Measurements from ENCODE around the gene NUDT9. TPM values are rescaled to one million over a fixed set of nuclear protein-coding genes. Genes with fewer than 3 reads are reported as not detected.
"Not testable (repeated sequence)": the region's sequence is repeated elsewhere in the genome, so short reads cannot be mapped to it uniquely, and the experiment has no call there.

NUDT9 gene
- total RNA-seq, 2 donors from 2014 or later: 25.7 to 30.2 TPM

DNA sequence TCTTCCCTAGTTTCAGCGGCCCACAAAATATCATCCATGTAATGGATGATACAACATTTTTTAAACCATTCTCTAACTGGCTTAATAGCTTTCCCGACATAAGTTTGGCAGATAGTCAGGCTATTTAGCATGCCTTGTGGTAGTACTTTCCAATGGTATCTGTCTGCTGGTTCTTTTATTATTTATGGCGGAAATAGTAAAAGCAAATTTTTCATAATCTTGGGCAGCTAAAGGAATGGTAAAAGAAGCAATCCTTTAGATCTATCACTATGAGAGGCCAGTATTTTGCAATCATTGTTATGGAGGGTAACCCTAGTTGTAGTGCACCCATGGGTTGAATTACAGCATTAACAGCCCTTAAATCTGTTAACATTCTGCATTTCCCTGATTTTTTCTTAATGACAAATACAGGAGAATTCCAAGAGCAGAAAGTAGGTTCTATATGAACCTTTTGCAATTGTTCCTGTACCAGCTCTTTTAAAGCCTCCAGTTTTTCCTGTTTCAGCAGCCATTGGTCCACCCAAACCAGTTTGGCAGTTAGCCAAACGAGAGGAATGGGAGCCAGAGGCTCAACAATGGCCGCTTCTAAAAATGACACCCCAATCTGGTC lies 17.1 kb upstream of the NUDT9 start:
- intact Hi-C loops (cut with DNase I): no loop called here
- no peak for ATAC-seq
- no peak for DNase-seq

GRCh38 chr4:87406462-87406861 lies 15.9 kb upstream of the NUDT9 start:
- DNase-seq: no peak
- intact Hi-C loops (cut with DNase I): no loop called here
- ATAC-seq: no peak

- ATAC-seq; DNase-seq; intact Hi-C loops (cut with DNase I): not testable (repeated sequence)
Observed at GRCh38 chr4:87406902-87407301, 15.5 kb upstream of the NUDT9 start.

- ATAC-seq: no peak
- intact Hi-C loops (cut with DNase I): no loop called here
- DNase-seq: no peak
Observed at GRCh38 chr4:87409420-87409939, 12.9 kb upstream of the NUDT9 start.

DNA sequence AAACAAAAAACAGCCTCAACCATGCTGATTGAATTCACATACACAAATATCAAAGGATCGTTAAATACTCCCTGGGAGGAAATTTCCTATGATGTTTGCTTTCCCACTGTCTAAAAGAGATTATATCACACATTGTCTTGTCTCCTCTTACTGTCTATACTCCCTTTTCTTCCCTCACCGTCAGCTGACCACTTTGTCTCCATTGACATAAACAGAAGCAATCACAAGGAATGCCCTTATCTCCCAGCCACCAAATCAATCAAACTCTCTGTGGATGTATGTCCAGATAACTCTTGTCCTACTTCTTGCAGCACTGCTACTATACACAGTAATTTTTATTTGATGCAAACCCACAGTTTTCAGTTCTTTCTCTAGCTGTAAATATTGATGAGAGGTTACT lies 12.2 kb upstream of the NUDT9 start:
- DNase-seq (no peak), ATAC-seq (no peak)
- intact Hi-C loops (cut with DNase I): no loop called here

DNA sequence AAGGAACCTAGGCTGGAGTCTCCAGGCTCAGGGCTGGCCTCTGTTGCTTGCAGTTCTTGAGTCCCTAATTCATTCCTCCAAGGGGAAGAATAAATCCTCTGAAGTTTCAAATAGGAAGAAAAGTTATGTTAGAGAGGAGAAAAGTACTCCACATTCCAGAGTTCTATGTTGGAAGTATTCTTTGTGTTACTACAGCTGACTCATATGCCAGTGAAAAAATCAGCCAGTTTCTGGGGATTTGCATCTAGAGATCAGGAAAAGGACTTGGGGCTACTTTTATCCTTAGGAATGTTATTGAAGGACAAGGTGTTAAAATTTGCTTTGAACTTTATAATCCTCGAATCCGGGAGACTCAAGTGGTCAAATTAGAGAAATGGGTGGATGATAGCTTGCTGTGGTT lies 11.7 kb upstream of the NUDT9 start:
- DNase-seq (no peak), ATAC-seq (no peak)
- intact Hi-C loops (cut with DNase I): no loop called here

DNA sequence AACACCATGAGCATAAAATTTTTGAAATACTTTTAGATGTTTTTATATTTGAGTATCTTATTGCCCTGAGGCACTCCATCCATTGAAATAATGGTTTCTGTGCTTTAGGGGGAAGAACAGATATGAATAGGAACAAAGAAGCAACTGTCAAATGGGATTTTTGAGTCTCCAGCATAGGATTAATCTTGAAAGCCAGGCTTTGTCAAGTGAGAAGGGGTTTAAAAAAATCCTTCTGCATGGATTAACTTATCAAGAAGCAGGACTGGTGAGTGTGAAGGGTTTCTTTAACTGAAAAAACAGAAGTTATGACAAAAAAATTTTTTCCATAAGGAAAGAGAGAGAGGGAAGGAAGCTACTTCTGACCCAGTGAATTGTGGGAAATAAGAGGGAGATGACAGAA lies 7.6 kb upstream of the NUDT9 start:
- intact Hi-C loops (cut with DNase I): no loop called here
- no peak for ATAC-seq

GRCh38 chr4:87416965-87417364 lies 5.4 kb upstream of the NUDT9 start:
- no peak for DNase-seq
- ATAC-seq: no peak
- intact Hi-C loops (cut with DNase I): loop anchor here in 1 of 2 donors (1.0 kb wide), 1 partner anchor 37 kb away; no protein-coding TSS in a partner anchor

More for the DNA sequence above, 7.6 kb upstream of the NUDT9 start:
- no peak for DNase-seq

DNA sequence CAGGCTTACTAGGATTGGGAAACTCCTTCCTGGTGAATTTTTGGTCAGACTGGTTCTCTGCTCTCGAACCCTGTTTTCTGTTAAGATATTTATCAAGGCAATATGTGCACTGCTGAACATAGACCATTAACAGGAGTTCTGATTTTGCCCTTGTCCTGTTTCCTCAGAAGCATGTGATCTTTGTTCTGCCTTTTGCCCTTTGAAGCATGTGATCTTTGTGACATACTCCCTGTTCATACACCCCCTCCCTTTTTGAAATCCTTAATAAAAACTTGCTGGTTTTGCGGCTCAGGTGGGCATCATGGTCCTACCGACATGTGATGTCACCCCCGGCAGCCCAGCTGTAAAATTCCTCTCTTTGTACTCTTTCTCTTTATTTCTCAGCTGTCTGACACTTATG lies 4.0 kb upstream of the NUDT9 start:
- intact Hi-C loops (cut with DNase I); DNase-seq; ATAC-seq: not testable (repeated sequence)

DNA sequence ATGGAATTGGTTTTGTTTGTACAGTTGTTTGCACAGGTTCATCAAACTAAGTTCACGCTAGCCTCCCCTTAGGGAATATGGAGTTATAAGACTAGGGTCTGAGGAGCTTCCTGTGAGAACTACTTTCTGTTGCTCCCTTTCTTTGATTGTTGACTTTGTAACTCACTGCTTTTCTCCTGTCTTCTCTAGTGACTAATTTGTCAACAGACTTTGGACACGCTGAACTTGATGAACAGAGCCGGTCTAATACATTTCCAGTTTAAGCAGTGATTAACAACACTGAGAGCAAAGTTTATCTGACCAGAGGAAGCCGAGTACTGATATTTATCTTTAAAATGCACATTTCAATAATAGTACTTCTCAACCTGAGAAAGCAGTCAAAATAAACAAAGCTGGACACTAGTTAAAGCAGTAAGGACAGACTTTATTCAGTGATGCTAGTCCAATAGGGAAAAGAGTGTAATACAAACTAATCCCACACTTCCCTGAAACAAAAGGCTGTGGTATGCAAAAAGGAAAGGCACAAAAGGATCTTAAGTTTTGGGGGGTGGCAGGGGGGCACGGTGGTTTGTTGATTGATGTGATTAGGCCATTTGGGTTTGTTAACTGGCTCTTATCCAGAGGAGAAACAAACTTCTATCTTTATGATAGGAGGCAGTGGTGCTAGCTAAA lies 2.7 kb upstream of the NUDT9 start:
- no peak for ATAC-seq
- intact Hi-C loops (cut with DNase I): no loop called here

GRCh38 chr4:87420276-87420830 lies 2.0 kb upstream of the NUDT9 start:
- no peak for ATAC-seq
- intact Hi-C loops (cut with DNase I): no loop called here

More for the DNA sequence above, 2.7 kb upstream of the NUDT9 start:
- DNase-seq: no peak

DNA sequence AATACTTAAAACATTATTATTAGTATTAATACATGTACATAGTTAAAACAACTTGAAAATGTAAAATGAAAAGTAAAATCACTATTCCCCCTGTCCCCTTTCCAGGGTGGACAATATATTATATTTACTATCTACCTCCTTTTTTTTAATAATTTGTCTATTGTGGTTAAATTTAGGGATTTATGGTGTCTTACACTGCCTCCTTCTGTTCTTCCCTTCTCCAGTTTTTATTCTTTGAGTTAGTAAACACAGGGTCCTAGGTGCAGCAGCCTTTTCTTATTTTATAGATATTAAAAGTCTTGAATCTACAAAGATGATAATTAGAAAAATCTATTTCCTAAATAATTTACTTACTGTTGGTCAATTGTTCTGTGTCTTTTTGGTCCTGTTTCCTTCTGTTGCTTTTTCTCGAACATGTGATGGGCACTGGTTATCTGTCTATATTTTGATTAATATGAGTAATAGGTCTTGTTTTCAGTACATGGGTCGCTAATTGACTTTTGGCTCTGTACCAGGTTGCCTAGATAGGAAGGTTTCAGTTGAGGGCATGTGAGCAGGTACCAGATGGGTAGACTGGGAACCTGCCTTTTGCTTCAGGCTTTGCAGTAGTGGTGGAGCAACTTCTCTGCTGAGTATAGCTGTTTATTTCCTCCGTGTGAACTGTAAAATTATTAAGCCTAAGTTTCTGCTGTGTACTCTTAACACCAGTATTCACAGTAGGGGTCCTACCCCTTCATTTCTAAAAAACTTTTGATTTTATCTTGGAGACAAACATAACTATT lies 1.1 kb downstream of the NUDT9 start:
- intact Hi-C loops (cut with DNase I): no loop called here

More at GRCh38 chr4:87420276-87420830, 2.0 kb upstream of the NUDT9 start:
- no peak for DNase-seq

GRCh38 chr4:87424099-87424543 lies 1.7 kb downstream of the NUDT9 start:
- ATAC-seq; DNase-seq; intact Hi-C loops (cut with DNase I): not testable (repeated sequence)

More for the DNA sequence above, 1.1 kb downstream of the NUDT9 start:
- DNase-seq: no peak
- ATAC-seq: no peak

DNA sequence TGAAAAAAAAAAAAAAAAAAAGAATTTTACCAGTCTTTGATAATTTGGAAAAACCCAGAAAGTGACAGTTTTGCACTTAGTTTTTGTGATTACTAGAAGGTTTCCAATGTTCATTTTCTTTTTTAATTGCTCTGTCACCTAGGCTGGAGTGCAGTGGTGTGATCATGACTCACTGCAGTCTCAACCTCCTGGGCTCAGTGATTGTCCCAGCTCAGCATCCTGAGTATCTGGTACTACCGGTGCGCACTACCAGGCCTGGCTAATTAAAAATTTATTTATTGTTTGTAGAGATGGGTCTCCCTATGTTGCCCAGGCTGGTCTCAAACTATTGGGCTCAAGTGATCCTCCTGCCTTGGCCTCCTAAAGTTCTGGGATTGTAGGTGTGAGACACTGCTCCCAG lies 3.3 kb downstream of the NUDT9 start:
- intact Hi-C loops (cut with DNase I): no loop called here
- no peak for ATAC-seq
- DNase-seq: no peak

DNA sequence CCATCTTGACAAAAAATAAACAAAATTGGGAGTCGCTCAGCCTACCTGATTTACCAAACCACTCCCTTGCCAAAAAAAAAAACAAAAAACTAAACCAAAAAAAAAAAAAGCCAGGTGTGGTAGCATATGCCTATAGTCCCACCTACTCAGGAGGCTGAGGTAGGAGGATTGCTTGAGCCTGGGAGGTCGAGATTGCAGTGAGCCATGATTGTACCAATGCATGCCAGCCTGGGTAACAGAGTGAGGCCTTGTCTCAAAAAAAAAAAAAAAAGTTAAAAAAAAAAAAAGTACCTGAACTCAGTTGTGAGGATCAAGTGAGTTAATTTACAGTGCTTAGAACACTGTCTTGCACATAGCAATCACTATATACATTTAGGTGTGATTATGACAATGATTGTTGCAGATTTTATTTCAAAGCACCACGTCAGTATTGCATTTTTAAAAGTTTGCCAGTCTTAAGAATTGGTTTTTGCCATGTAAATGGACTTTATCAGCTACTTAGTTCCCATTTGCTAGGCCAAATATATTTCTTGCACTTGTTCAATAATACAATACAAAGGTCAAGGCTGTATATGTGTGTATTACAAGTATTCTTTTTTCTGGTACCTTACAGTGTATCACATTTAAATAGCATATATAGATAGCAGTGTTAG lies 4.6 kb downstream of the NUDT9 start:
- ATAC-seq: no peak
- intact Hi-C loops (cut with DNase I): no loop called here
- no peak for DNase-seq

DNA sequence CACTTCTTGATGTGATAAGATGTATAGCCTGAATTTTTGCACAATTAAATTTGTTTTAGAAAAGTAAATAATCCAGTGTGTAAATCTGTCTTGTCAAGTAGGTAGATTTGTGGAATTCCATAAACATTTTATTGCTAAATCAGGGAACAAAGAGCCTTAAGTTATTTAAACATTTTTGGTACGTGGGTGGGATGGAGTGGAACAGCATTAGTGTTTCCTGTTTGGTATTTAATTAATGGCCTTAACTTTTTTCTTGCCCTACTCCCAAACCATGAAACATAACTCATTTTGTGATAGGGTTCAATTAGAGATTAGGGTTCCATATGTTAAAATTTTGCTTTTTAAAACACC lies 5.1 kb downstream of the NUDT9 start:
- DNase-seq: no peak
- no peak for ATAC-seq
- intact Hi-C loops (cut with DNase I): no loop called here

GRCh38 chr4:87428979-87429378 lies 6.6 kb downstream of the NUDT9 start:
- intact Hi-C loops (cut with DNase I): no loop called here
- no peak for ATAC-seq
- DNase-seq: no peak

- intact Hi-C loops (cut with DNase I): no loop called here
- ATAC-seq (no peak), DNase-seq (no peak)
Observed at GRCh38 chr4:87430038-87430437, 7.7 kb downstream of the NUDT9 start.

GRCh38 chr4:87433342-87433741 lies 11.0 kb downstream of the NUDT9 start:
- no peak for ATAC-seq
- DNase-seq: no peak
- intact Hi-C loops (cut with DNase I): no loop called here

All from left cardiac atrium (tissue), 4 donors.